ENCODE data around the gene PTPRM.
A peak's percentile ranks its signal among the peaks of the same experiment; 100 is the strongest.

PTPRM gene

DNA sequence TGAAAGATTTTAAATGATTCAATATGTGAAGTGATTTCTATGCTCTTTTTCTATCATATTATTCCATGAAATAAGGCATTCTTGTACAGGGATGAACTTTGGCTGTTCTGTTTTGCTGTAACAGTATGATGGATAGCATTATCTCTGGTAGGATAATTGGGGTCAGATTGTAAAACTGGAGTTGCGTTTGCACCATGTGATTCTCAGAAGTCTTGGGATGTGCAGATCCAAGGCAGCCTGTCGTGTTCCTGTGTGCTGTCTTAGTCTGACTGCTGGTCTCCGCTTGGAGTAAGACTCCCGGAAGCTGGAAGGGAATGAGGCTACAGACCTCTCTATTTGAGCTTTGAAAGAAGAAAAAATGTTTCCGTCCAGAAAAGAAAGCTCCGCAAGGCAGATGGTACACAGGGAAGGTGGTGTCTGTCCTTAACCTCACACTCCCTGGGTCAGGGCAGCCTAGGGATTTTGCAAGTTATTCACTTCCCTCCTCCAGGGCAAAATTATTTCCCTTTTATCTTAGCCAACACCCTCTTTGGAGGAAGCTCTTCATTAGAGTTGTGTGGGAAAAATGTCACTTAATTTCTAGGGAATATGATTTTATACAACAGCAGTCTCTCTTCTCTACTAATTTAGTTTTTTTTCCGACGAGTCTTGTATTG lies 250.6 kb downstream of the PTPRM start:
- DNase-seq, result no peak

GRCh38 chr18:7821784-7822183 lies 254.7 kb downstream of the PTPRM start:
- DNase-seq, result no peak

- no peak for DNase-seq
Measured at GRCh38 chr18:7822435-7823331, 255.6 kb downstream of the PTPRM start.

DNA sequence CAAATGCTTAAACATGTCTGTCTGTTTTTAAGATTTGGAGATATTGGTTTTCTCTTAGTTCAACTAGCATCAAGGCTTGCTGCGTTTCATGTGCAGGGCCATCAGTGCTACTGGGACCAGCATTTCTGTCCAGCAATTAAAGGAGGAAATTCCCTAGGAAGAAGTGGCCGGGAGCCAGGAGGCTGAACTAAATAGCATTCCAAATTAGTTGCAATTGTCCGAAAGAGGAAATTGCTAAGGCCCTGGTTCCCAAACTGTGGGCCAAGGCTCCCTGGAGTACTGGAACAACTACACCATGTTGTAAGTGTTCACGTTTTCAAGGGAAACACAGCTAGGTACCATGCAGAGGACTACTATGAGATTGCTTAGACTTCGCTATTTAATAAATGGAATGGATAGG lies 257.9 kb downstream of the PTPRM start:
- DNase-seq, result no peak

DNA sequence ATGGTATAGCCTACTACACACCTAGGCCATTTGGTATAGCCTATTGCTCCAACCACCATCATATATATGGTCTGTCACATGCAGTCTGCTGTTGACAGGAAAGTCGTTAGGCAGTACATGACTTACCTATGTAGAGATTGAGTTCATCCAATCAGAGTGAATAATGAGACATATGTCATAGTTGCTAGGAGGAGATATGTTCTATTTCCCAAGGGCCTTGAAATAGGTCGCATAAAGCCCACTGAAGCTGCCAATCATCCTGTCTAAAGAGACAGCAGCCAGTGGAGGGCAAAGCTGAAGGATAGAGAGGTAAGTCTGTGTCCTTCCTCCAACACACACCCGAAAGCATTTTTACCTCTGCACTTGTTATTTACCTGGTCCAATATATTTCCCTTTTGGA lies 263.4 kb downstream of the PTPRM start:
- no peak for DNase-seq

DNA sequence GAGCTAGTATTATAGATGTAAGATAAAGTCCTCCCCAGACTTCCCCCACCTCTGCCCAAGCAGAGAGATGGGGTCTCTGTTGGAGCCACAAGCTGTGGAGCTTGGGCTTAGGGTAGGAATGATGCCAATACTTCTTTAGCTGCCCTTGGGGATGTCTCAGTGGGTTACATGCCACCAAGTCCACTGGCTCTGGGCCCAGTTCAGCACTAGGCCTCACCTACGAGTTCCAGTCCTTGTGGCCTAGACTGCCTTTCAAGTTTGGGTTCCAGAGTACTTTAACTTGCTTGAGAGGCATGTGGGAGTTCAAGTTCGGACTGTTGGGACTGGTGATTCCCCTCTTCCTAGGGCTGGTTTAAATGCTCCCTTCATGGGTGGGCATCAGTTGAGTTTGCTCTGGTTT lies 272.4 kb downstream of the PTPRM start:
- DNase-seq, result no peak

DNA sequence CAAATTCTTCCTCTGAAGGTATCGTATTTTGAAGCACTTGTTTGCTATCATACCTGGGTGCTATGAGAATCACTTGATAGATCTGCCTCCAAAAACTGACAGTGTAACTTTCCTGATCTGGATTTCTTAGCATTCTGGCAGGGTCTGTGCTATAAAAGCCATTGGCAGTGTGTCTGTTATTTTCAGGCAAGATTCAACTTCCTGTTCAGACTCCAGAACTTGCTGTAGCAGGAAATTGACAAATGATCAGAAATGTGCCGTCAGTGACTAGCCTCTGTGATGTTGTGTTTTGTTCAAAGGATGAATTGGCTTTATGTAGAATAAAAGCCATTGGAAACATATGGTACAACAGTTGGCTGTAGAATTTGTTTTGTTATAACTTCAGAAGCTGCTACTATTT lies 273.3 kb downstream of the PTPRM start:
- DNase-seq, result no peak

DNA sequence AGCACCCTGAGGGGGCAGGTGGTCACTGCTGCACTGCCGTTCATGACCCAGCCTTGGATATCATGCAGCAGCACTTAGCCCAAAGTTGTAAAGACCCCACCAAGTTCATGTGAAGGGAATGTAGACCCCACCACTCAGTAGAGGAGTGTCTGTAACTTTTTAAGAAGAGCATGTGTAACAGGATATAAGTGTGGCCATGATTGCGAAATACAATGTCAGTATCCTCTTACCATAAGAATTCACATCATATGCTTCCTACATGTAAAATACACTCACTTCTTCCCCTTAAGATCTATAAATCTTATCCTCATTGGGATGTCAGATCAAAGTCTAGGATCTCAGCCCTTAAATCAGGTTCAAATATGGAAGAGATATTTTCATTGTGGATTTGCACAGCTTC lies 276.9 kb downstream of the PTPRM start:
- no peak for DNase-seq

DNA sequence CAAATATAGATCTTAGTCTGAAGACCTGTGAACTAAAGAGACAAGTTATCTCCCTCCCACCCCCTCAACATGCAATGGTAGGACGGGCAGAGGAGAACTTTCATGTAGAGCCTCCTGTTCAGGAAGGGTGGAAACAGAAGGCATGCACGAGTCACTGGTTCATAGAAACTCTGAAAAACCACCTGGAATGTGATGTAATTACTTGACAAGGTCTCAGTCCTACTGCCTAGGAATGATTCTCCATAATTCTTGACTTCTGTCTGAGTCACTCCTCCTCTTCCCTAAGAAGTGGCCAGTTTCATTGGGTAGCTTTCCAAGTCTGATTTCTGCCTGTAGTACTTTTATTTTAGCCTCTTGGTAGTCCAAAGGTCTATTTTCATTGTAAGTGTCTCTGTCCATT lies 277.3 kb downstream of the PTPRM start:
- DNase-seq, result no peak

- no peak for DNase-seq
Measured at GRCh38 chr18:7846335-7846734, 279.2 kb downstream of the PTPRM start.

GRCh38 chr18:7847357-7848053 lies 280.4 kb downstream of the PTPRM start:
- no peak for DNase-seq

GRCh38 chr18:7848054-7848412 lies 280.9 kb downstream of the PTPRM start:
- DNase-seq, result no peak

- DNase-seq, result no peak
Measured at GRCh38 chr18:7850446-7850845, 283.3 kb downstream of the PTPRM start.

GRCh38 chr18:7855028-7855427 lies 287.9 kb downstream of the PTPRM start:
- no peak for DNase-seq

- DNase-seq, result no peak
Measured at GRCh38 chr18:7855671-7856070, 288.6 kb downstream of the PTPRM start.

GRCh38 chr18:7856116-7856515 lies 289.0 kb downstream of the PTPRM start:
- DNase-seq, result no peak

DNA sequence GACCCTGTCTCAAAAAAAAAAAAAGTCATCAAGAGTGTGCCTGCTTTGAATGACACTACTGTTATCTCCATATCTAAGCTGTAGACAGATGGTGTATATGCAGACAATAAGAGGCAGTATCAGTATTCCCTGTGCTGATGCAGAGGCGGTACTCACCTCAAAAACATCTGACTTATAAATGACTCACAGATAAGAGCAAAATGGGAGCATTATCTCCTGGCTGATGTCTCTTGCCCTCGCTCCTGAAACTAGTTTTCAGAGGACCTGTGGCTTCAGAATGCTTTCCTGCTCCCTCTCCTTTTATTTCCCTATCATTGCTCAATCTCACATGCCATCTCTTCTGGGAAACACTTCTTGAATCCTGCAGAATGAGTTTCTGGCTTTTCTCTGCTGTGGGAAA lies 289.6 kb downstream of the PTPRM start:
- no peak for DNase-seq

DNA sequence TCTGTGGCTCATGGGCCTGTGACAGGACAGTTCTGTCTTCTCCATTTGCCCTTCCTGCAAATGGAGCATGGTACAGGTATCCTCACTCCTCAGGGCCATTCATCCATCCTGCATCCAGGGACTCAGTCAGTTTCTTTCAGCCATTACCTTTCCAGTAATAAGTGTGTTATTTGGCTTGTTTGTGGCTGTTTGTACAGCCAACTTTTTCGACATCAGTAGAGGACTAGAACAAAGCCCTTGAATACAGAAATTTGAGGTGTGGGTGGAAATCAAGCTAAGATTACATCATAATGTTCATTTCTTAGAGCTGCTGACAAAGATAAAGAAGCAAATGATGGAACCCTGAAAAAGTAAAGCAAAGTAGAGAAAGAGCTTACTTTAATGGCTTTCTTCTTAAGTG lies 290.4 kb downstream of the PTPRM start:
- DNase-seq, result no peak

DNA sequence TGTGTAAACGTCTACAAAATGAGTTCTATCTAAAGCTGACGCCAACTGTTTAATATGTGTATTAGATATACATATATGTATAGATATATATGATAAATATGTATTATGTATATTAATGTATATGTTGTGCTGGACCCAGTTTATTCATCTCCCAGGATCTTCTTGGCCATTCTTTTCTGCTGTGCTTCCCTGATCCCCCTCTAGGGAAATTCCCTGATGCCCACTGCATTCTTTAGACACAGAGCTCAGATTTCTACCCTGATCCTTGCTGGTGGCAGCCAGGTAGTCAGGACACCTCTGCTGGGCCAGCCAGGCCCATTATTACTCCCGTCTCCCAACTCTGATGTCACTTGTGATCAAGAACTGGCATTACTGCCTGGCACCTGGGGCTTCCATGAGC lies 292.0 kb downstream of the PTPRM start:
- DNase-seq, result no peak

DNA sequence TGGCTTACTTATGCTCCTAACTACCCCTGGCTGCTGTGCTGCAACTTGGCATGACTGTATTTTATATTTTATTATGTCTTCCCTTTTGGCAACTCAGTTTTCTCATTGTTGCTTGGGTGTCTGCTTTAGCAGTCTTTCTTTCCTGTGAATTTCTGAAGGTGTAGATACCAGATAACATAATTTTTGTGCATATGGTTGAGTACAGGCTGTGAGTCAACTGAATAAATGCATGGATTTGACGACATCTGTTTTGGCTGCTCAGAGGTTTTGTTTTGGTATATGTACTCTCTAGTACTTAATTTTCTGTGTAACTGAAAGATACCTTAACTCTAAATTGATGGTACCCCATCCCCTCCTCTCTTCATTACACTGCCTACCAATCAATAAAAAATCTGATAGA lies 303.1 kb downstream of the PTPRM start:
- DNase-seq, result no peak

DNA sequence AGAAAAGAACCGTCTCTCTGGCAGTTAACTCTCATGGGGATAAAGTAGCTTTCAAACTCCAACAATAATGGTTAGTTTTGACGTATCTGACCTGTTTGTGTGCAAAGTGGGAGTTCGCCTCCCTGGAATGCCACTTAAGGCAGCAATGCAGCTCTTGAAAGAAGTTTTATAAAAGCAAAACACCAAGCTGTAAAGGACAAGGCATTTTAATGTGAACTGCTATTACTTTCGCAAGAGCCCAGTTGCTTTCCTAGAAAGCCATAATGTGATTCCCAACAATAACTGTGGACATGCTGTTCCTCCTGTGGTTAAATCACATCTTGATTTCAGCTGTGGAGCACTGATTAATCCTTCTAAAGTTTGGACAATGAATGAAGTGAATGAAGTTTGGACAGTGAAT lies 303.7 kb downstream of the PTPRM start:
- no peak for DNase-seq

DNA sequence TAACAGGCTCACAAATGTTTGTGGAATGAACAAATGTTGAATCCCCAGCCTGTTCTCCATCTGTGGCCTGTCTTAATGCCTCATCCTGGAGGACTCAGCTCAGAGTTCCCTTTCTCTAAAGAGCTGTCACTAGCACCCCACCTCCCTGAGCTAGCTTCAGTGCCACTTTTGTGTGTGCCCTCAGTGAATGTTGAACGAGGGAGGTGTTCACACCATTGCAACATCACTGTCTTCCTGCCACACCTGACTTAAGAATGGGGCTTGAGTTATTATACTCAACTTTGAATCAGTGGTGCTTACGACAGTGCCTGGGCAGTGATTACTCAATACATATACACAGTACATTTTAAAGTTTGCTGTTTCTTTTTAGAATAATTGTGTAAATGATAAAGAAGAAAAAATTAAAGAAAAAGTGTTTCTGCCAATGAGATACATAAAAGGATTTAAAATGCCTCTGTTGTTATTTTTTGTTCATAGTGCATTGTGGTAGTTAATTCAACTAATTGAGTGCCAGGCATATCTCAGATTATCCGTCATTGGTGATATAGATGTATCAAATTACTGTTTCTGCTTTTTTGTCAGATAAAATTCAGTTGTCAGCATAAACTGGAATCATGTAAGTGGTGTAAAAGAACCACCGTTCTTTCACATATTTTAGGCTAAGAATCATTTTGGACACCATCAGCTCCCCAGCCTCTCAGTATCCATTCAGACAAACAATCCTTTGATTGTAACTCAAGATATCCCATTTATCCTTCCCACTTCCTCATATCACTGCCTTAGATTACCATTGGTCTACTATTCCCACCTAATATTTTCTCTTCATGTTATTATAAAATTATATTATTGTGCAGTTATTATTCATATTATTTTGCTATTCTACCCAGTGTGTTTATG lies 304.7 kb downstream of the PTPRM start:
- no peak for DNase-seq

DNA sequence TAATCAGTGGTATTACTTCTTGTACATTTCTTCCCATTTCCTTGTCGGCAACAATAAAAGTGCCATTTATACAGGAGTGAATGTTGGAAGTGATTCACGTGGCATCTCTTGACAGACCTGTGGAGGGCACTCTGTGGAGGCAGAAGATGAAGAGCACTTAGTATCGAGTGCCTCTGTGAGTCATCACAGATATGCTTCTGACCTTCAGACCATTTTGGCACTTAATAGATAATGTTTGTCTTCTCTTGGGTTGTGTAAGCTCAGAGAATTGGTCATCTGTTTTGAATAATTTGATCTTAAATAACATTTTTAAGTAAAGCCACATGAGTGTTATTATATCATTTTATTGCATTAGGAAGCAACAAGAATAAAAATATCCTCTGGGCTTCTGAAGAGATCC lies 305.5 kb downstream of the PTPRM start:
- peak; percentile 3 for DNase-seq
